ENCODE measurements around the gene STARD13.

The STARD13 gene, protein sequence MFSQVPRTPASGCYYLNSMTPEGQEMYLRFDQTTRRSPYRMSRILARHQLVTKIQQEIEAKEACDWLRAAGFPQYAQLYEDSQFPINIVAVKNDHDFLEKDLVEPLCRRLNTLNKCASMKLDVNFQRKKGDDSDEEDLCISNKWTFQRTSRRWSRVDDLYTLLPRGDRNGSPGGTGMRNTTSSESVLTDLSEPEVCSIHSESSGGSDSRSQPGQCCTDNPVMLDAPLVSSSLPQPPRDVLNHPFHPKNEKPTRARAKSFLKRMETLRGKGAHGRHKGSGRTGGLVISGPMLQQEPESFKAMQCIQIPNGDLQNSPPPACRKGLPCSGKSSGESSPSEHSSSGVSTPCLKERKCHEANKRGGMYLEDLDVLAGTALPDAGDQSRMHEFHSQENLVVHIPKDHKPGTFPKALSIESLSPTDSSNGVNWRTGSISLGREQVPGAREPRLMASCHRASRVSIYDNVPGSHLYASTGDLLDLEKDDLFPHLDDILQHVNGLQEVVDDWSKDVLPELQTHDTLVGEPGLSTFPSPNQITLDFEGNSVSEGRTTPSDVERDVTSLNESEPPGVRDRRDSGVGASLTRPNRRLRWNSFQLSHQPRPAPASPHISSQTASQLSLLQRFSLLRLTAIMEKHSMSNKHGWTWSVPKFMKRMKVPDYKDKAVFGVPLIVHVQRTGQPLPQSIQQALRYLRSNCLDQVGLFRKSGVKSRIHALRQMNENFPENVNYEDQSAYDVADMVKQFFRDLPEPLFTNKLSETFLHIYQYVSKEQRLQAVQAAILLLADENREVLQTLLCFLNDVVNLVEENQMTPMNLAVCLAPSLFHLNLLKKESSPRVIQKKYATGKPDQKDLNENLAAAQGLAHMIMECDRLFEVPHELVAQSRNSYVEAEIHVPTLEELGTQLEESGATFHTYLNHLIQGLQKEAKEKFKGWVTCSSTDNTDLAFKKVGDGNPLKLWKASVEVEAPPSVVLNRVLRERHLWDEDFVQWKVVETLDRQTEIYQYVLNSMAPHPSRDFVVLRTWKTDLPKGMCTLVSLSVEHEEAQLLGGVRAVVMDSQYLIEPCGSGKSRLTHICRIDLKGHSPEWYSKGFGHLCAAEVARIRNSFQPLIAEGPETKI

DNA sequence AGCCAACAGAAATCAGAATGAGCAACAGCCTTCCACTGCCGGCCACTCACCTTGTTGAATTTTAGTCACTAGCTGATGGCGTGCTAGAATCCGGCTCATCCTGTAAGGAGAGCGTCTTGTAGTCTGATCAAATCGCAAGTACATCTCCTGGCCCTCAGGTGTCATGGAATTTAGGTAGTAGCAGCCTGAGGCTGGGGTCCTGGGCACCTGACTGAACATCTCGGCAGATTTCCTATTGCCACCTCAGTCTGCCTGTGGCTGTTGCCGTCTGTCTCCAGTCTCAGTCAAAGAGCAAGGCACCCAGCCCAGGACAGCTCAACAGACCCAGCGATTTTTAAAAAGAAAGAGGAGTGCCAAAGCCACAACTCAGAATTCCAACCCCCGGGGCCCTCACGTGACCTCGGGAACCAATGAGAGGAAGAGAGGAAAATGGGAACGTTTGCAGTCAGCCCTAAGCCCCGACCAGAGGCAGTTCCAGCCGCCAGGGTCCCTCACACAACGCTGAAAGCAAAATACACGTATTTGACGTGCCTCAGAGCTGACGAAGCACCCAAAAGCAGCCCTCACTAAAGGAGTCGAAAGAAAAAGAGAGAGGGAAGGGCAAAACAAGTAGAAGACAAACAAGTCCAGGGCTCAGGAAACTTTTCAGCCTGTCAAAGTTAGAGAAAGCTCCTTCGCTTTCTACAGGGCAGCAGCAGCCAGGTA is at the start of gene STARD13:
STARD13 (minus strand) TSS at position 336 of the 705 bp plus-strand sequence; CDS start at position 219, 117 bp downstream.
- Histone ChIP-seq H3K27ac (peak within 1 kb of the TSS in 20 of 21 experiments; percentile 48 to 96 (median 82)), H3K4me3 (peak within 1 kb of the TSS; percentile 33 to 55 (median 41))

DNA sequence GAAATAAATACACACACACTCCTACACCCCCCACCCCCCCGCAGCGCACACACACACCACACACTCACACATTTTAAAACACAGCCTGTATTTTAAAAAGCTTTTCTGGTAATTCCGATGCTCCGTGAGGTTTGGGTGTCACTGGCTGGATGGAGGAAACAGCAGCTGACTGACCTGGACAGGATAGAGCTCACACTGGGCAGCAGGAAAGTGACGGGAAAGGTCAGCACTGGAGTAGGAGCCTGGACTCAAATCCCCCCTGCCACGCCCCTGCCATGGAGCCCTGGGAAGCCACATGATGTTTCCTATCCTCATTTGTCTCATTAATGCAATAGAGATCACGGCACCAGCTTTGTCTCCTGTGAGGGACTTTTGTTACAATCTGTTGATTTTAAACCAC is 49.3 kb upstream of the STARD13 start:
- Histone ChIP-seq H3K27ac (no peak overlapping the region), H3K4me3 (no peak overlapping the region)

DNA sequence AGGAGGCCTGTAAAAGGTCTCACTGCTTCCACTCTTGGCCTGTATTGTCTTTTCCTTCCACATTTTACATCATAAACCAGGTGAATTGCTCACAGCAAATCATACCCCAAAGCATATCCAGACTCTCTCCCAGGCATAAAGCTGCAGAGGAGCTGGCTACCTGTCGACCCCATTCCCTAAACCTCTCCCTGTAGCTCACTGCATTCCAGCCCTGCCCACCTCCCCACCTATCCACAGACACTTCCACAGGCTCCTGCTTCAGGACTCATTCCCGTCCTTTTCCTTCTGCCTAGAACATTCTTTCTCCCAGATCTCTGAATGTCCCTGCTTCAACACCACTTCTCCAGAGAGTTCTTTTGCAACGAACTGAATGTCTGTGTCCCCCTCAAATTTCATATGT is 46.4 kb upstream of the STARD13 start:
- no peak overlapping the region for H3K4me3 ChIP-seq
- no peak overlapping the region for H3K27ac ChIP-seq

DNA sequence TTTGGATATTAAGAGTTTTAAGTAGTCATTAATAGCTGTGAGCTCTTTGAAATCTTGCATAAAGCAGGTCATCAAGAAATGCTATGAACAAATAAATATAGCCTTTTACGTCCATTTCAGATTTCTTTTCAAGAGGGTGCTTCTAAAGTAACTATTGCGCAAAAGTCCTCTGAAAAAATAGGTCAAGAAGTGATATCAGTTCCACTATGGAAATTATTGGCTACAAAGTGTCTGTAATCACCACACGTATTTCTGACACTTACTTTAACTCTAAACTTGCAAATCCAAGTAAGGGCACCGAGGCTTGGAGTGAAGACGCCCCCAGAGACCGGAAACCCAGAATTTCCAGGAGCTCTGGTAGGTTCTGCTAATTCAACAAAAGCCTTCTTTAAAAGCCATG is 44.9 kb upstream of the STARD13 start:
- H3K27ac ChIP-seq: no peak overlapping the region
- no peak overlapping the region for H3K4me3 ChIP-seq

DNA sequence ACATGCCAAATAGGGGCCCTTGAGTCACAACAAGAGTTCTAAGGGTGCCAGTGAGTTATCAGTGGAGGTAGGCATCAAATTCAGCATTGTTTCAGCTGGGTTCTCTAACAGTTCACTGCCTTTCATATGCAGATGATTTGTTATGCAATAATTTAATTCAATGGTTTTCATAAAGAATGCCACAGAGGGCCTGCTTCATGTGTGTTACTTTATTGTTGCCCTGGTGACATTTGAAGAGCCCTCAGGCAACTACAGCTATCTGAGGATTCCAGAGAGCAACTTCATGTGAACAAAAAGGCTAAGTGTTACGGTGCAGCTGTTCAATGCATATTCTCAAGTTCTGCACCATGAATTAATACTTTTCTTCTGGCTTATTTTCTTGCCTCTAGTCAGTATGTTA is 43.1 kb upstream of the STARD13 start:
- Histone ChIP-seq H3K27ac (no peak overlapping the region), H3K4me3 (no peak overlapping the region)

DNA sequence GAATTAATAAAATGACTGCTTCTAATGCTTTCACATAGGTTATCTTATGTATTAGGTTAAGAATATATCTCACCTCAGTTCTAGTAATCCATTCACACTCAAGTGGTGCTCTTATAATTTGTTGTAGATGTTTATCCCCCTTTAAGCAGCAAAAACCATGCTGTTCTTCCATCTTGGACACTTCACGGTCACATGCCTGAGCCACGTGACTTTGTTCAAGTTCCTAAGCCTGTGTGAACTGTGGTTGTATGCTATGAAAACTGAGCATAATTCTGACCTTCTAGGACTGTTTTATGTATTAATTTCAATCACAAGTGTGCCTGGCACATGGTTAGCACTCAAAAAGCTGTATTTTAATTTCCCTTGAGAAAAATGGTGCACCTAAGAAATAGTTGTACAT is 41.2 kb upstream of the STARD13 start:
- Histone ChIP-seq H3K27ac (no peak overlapping the region), H3K4me3 (no peak overlapping the region)

DNA sequence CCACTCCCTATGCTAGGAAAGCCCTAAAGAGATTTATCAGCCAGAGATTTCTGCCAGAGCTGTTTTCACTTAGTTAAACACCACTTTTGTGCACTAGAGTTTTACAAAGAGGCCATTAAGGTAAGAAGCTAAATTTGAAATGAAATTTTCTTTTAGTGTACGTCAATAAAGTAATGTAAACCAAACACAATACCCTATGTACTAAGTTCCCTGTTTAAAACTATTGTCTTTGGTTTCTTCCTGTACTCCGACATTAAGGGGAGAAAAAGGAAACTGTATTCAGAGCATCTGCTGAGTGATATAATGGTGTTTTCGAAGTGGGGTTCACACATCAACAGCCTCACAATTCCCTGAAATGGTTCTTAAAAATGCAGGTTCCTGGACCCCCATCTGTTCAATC is 40.7 kb upstream of the STARD13 start:
- Histone ChIP-seq H3K4me3 (no peak overlapping the region), H3K27ac (no peak overlapping the region)

DNA sequence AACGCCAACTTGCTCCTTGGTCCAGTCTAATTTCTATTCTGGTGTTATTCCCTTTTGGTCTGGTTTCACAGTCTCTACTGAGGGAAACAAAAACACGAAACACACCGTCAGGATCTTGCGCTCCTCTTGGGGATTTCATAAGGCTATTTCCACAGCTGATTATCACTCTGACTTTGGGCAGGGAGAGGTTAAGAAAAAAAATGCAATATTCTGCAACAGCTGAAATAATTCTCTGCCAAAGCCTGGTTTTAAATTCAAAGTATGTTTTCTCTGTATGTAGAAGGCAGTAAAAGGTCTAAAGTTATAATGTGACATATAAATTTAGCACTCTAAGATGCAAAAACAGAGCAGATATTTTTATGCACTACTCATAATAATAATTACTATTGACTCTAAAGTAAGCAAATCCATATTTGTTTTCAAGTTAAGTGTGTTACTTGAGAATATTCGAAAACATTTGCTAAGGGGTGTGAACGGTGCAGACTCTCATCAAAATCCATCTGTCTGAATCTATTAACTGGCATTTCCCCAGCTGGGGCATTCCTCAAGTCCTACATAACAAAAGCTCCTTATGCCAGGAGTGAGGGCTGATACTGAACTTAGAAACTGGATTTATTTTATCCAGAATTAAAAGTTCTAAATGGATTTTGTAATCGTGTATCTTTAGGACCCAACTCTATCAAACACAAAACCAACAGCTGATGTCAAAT is 38.4 kb upstream of the STARD13 start:
- no peak overlapping the region for H3K27ac ChIP-seq
- H3K4me3 ChIP-seq: no peak overlapping the region

DNA sequence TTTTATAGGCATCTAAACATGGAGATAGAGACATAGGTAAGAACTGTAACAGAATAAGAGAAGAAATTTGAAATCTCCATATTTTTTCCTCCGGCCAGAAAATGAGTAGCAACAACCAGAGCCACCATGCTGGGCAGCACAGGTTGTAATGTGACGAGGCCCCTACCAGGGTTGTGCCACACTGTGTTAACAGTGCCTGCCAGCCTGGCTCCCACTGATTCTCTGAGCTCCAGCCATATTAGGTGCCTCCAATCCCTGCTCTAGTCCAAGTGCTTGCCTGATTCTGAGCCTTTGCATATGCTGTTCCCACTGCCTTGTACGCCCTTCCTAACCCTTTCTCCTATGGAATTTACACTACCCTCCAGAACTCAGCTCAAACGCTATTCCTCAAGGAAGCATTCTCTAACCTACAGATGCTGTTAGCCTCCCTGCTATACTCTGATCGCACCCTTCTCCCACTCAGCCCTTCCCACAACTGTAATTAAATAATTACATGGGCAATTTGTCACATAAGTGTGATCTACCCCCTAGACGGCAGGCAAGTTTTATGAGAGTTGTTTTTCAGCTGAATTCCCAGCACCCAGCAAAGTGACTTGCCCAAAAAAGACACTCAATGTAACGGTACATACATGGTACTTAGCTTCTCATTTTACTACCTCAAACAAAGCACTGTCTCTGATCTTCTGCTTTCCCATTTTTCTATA is 37.6 kb upstream of the STARD13 start:
- H3K4me3 ChIP-seq: no peak overlapping the region
- peak overlapping the region in 1 of 21 experiments; percentile 33 for H3K27ac ChIP-seq

DNA sequence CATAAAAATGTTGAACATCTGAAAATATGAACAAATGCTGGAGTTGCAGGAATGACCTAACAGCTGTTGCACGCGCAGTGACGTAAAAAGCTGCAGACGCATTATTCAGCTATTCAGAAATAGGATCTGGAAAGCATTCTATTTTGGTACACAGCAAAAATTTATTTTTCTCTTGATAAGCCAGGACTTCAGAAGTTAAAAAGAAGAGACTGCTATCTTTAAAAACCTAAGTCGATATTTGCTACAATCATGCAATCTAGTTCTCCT is 36.9 kb upstream of the STARD13 start:
- no peak overlapping the region for H3K27ac ChIP-seq
- no peak overlapping the region for H3K4me3 ChIP-seq

DNA sequence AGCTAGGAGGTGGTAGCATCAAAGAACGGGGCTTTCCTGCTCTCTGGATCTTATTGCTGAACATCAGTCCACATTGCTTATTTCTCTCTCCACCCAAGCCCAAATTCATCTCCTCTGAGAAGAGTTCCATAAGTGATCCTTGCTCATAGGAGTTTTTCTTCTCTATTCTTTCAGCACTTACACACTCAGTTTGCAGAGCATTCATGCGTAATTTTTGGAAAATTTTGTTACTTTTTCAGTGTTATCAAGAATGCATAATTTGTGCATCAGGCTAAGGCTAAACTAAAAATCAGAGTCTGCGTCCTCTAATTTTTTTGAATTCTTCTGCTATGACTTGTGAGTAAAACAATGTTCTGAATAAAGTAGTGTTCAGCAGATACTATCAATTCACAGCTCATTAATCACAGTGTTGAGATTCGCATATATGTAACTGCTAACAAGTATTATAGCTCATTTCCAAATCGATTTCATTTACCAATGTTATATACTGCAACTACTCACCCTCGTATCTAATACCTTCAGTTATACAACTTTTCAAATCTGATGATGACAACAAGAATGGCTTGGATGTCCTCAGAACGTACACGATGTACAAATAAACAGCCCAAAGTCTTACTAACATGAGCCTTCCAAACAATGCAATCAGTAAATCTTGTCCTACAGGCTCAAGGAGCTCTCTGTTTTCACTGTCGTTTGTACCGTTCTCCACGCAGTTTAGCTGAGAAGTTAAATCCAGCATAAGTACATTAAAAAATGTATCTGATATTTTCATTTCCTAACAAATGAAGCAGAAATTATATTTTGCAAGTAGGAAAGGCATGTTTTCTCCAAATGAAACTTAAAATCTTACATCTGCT is 36.4 kb upstream of the STARD13 start:
- no peak overlapping the region for H3K4me3 ChIP-seq
- H3K27ac ChIP-seq: peak overlapping the region in 2 of 21 experiments; percentile 12 to 52

DNA sequence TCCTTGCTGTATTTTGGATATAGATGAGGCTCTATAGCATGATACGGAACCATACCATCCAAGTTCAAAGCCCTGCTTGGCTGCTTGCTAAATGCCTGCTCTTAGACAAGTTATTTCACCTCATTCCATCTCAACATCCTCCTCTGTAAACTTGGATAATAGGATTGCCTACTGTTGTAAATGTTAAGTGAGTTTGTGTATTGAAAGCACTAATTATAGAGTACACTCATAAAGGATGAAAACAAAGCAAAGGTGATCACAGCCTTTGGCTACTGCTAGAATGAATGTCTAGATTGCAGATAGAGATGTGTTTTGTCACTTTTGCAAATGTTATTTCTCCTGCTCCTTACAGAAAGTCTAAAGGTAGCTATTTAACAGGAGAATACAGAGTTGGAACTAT is 34.3 kb upstream of the STARD13 start:
- Histone ChIP-seq H3K27ac (no peak overlapping the region), H3K4me3 (no peak overlapping the region)

DNA sequence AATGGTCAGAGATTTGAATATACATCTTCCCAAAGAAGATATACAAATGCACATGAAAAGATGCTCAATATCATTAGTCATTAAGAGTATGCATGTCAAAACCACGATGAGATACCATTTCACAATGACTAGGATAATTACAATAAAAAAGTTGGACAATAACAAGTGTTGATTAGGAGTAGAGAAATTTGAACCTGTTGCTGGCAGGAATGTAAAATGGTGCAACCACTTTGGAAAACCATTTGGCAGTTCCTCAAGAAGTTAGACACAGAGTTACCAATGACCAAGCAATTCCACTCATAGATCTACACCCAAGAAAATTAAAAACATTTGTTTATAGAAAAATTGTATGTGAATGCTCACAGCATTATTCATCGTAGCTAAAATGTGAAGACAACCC is 33.2 kb upstream of the STARD13 start:
- H3K27ac ChIP-seq: no peak overlapping the region
- H3K4me3 ChIP-seq: no peak overlapping the region

DNA sequence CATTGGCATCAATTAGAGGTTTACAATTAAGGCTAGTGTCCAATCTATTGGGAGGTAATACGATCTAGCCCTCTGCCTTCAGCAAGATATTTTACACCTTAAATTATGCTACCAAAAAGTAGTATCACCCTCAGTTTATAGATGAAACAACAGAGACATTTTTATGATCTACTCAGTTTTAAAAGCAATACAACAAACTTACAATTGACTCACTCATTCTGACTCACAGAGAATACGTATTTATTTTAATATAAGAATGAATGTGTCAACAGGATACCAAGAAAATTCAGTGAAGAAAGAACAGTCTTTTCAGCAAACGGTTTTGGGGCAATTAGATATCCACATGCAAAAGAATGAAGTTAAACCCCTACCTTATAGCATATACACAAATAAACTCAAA is 32.5 kb upstream of the STARD13 start:
- H3K4me3 ChIP-seq: no peak overlapping the region
- no peak overlapping the region for H3K27ac ChIP-seq

DNA sequence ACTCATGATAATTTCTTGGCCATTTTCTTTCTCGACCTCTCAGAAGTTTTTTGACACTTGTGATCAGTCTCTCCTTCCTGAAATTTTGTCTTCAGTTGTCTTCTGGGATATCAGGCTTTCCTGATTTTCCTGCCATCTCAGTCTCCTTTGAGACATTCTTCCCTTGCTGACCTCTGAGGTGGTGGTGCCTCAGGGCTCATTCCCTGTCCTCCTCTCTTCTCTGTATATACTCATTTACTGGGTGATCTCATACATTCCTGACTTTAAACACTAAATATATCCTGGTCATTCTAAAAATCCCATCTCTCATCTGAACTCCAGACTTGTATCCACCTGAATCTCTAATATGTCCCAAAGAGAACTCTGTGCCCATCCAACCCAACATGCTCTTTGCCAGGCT is 31.3 kb upstream of the STARD13 start:
- H3K4me3 ChIP-seq: no peak overlapping the region
- no peak overlapping the region for H3K27ac ChIP-seq

DNA sequence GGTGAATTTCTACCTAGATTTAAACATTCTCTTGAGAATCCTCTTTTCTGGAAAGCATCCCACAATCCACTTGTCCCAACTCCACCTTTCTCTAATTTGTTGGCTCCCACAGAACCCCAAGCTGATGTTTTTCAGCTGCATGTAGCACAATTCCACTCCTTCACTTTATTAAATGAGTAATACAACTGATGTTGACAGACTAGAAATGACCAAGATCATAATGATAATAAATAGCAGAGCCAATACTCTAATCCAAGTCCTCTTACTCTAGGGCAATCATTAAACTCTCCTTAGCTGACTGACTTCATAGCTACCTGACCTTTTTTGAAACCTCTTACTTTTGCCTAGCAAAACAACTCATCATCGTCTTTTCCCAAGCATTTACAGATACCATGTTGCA is 27.9 kb upstream of the STARD13 start:
- no peak overlapping the region for H3K4me3 ChIP-seq
- H3K27ac ChIP-seq: no peak overlapping the region

DNA sequence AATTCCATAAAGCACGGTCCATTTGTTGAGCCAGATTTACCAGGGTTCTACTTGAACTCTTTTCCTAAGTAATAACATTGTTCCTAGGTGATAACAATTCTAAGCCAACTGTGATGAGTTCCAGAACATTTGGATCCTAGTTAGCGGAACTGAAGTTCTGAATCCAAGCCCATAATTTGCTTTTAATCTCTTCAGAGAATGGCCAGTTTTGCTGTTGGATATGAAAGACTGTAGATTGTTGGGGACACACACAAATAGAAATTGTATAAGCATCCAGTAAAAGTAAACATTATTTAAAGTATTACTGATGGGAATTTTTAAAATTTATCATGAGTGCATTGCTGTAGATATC is 27.3 kb upstream of the STARD13 start:
- Histone ChIP-seq H3K4me3 (no peak overlapping the region), H3K27ac (no peak overlapping the region)

Data from skin epidermis (tissue), 12 donors.